Bone marrow (tissue), 2 donors: ENCODE data around the gene TMED10.
"Not testable (repeated sequence)": the region's sequence is repeated elsewhere in the genome, so short reads cannot be mapped to it uniquely, and the experiment has no call there.

ENCODE experiments used
- DNase-seq, 2 donors: peaks; one replicate each; lab custom pipeline; 2025; lab: John Stamatoyannopoulos, UW

Gene TMED10

GRCh38 chr14:75190023-75190422 is 13.6 kb upstream of the TMED10 start:
- no peak for DNase-seq

DNA sequence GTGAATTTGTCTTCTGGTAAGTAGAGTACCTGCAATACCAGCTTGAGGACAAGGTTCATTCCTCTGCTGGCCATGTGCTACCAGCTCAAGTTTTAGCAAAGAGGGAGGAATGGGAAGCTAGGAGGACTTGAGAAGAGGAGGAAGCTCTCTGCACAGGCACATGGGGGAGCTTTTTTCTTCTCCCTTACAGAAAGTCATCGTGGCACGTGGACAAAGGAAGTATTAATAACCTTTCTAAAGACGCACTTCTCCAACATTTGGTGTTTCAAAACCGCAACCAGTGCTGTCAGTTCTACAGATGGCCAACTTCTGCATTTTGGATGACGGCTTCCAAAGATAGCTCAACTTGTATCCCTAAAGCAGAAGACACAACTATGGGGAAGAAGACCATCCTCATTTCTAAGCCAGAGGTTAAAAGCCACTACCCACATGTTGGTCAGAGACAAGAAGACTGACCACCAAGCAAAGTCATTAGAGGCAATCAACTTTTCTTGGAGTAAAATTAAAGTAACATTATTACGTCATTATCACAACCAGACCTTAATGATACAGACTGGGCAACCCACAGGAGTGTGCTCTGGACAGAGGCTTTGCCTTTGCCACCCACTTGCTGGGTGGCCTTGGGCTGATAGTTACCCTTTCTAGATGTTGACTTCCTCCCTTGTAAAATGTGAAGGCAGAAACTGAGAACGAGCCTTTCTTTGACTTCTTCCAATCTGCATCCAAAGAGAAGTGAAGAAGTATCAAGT is 12.3 kb upstream of the TMED10 start:
- DNase-seq = peak; percentile 20 to 90

GRCh38 chr14:75188086-75188485 is 11.7 kb upstream of the TMED10 start:
- DNase-seq = no peak

- DNase-seq = no peak
Observed at GRCh38 chr14:75186953-75187352, 10.5 kb upstream of the TMED10 start.

- DNase-seq = no peak
Observed at GRCh38 chr14:75185251-75186040, 9.0 kb upstream of the TMED10 start.

DNA sequence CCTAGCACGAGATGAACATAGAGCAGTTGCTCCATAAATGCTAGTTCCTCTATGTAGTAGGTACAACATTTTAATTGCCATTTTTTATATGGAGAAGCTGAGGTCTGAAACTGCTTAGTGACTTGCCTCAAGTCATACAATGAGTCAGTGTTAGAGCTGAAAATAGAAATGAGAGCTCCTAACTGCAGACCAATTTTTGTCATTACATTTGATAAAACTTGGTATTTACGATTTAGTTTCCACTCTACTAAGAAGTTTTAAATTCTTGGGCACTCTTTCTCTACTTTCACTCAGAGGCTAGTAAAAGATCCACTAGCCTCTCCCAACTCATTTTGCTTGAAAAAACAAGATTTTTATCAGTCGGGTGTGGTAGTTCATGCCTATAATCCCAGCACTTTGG is 8.1 kb upstream of the TMED10 start:
- peak in 1 of 2 donors; percentile 62 for DNase-seq

- no peak for DNase-seq
Observed at GRCh38 chr14:75184039-75184438, 7.6 kb upstream of the TMED10 start.

DNA sequence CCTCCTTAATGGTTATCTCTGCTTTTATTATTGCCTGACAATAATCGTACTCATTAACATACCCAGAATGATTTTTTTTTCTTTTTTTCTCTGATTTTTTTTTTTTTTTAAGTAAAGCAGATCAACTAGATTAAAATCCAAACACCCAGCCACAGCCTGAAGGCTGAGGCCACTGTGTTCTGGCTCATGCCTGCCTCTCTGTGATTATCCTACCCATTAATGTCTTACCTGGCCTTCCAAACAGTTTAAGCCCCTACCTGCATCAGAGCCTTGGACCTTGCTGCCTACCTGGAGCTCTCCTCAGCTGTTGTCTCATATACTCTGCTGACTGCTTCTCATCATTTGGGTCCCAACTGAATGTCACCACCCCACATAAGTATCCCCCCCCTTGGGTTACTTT is 6.8 kb upstream of the TMED10 start:
- no peak for DNase-seq

DNA sequence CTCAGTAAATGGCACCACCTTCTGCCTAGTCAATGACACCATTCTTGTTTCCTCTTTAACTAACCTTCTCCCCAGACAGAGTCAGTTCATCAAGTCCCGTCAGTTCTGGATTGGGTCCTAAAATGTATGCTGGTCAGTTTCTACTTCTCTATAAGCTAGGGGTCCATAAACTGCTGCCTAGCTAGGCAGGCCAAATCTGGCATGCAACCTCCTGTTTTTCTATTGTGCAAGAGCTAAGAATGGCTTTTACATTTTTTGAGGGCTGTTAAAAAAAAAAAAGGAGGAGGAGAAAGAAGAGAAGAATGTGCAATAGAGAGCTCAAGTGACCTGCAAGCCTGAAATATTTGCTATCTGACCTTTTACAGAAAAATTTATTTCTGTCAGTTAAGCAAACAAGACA is 6.4 kb upstream of the TMED10 start:
- no peak for DNase-seq

- DNase-seq = not testable (repeated sequence)
Observed at GRCh38 chr14:75182163-75182562, 5.8 kb upstream of the TMED10 start.

DNA sequence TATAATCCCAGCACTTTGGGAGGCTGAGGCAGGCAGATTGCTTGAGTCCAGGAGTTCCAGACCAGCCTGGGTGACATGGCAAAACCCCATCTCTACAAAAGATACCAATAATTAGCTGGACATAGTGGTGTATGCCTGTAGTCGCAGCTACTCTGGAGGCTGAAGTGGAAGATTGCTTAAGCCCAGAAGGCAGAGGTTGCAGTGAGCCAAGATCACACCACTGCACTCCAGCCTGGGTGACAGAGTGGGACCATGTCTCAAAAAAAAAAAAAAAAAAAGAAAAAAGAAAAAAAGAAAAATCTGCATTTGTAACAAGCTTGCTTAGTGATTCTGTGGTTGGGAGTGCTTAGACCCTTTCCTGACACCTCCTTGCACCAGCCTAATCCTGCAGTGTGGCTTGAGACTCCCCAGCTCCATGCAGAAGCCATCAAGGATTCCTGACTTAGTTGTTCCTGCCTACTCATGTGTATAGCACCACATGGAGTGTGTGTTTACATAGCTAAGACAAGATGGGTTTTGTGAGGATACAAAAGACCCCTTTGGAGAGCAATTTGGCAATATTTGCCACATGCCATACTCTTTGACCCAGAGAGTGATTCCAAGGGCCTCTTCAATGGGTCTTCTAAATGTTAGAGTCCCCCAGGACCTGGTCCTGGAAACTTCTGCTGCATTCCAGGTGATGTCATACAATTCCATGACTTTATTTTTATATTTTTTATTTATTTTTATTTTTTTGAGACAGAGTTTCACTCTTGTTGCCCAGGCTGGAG is 5.1 kb upstream of the TMED10 start:
- DNase-seq = no peak

DNA sequence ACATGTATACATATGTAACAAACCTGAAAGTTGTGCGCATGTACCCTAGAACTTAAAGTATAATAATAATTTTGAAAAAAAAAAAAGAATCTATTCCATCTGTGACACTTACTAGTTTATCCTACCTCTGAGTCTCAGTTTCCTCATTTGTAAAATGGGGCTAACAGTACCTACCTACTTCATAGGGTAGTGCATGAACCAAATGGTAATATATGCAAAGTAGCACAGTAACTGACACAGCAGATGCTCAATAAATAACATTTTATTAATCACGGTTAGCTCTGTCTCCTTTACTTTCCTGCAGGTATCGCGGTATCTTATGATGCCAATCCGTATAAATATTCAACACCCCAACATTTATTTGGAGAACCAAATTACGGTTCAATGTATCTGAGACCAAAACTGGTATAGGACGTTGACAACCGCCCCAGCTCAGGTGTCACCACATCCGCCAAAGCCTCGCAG is 703 bp downstream of the TMED10 start:
- DNase-seq = no peak

DNA sequence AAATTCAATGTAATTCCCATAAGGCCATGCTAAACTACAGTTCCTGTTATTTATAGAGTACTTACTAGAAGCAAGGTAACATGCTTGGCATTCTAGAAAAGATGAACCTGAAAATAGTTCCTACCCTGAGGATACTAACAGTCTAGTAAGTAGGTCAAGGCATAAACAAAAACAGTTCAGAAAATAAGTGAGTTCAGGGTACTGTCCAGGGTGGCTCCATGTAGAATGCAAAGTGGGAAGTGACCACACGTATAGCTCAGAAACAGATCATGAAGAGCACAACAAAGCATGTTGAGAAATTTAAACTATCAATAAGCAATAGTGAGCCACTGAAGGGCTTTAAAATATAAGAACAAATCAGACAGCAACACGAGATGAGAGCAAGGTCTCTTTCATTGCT is 2.3 kb downstream of the TMED10 start:
- DNase-seq = no peak

- DNase-seq = no peak
Observed at GRCh38 chr14:75170772-75171171, 5.6 kb downstream of the TMED10 start.

- no peak for DNase-seq
Observed at GRCh38 chr14:75168586-75169335, 7.7 kb downstream of the TMED10 start.

- DNase-seq = no peak
Observed at GRCh38 chr14:75167325-75167724, 9.1 kb downstream of the TMED10 start.

- DNase-seq = no peak
Observed at GRCh38 chr14:75165586-75166391, 10.6 kb downstream of the TMED10 start.

DNA sequence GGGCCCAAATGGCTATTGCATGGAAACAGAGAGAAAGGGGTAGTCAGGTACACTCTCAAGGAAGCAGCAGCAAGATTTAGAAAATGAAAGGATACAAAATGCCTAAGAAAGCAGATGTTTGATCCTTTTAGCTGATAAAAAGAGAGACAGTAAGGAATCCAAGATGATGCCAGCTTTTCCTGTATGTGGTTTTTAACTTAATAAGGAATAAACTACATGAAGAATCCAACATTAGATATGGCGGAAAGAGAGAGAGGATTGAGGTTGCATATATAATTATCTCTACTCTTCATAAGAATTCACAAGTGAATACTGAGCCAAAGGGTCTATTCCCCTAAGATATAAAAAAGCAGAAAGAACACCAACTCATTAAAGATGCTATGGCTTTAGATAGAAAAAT is 11.6 kb downstream of the TMED10 start:
- no peak for DNase-seq

DNA sequence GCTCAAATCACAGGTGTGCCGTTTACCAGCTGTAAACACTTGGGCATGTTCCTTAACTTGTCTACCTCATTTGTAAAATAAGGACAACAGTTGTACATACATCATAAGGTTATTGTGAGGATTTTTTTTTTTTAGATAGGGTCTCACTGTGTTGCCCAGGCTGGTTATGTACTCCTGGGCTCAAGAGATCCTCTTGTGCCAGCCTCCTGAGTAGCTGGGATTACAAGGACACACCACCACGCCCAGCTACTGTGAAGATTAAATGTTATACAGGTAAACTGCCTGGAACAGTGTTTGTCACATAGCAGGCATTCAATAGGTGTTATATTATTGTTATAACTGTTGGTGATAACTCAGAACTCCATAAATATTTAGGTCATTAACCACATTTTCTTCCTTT is 12.7 kb downstream of the TMED10 start:
- DNase-seq = no peak

DNA sequence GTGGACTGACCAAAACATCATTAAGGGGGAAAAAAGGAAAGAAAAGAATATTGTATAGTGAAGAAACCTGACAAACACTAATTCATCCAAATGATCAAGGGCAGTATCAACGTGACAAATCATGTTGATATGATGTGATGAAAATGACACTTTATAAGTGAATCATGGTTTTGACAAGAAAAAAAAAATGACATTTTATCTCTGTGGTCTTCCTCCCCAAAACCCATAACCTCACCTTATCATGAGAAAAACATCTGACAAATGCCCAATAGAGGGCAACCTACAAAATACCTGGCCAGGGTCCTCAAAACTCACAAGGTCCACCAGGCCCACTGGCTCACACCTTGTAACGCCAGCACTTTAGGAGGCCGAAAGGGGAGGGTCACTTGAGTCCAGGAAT is 13.8 kb downstream of the TMED10 start:
- DNase-seq = no peak
